ENCODE data around the gene STX4.

The STX4 gene

DNA sequence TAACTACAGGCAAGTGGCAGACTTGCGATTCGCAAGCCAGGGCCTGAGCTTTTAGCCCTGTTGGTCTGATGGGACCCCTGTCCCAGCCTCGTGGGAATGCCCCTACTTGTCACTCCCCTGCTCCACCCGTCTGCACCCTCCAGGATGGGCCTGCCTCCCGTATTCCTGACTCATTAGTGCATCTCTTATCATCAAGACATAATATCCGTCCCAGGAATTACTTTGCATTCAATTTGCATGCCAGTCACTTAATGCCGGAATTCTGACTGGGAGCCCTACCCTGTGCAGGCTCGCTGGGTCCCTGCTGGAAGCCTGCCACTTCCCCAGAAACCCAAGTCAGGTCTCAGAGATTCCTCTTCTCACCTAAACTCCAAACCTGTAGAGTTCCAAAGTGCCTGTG is 52.1 kb downstream of the STX4 start:
- DNase-seq: peak in 1 of 2 experiments; percentile 17

DNA sequence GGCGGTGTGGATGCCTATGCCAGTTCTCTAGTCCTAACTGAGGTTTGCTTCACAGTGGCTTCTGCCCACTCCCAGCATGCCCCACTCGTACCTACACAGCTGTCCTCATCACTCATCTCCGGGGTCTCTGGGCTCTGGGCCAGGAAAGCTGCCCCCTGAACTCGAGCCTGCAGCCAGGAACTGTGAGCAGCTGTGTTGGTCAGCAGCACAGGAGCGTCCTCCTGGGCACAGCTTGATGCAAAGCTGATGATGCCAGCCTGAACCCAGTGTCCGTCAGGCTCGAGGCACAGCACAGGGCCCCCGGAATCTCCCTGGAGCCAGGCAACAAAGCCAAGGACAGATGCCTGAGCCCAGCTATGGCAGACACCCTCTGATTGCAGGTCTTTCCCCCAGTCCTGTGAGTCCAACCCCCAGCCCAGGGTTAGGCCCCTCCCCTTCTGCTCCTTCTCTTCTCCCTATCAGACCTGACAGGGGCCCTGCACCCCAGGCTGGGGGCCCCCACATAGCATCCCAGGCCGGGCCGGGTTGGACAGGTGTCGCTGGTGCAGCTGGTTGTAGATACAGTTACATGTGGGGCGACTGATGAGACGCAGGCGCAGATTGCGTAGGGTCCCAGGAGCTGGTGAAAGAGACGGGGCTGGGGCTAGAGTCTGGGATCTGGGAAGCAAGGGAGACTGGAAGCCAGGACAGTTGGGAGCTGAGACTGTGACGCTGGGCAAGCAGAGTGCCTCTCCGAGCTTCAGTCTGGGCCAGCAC is 52.7 kb downstream of the STX4 start:
- no peak for DNase-seq

DNA sequence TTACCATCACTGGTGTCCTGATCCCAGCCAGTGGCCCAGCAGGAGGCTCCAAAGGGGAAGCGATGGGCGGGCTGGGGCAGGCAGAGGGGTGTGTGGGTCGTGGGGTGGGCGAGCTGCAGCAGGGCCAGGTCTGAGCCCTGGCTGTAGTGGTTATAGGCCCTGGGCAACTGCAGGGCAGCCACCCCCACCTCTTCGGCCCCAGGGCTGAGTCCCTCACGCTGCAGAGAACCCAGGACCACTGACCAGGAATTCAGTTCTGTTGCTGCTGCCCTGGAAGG is 53.2 kb downstream of the STX4 start:
- DNase-seq: no peak

DNA sequence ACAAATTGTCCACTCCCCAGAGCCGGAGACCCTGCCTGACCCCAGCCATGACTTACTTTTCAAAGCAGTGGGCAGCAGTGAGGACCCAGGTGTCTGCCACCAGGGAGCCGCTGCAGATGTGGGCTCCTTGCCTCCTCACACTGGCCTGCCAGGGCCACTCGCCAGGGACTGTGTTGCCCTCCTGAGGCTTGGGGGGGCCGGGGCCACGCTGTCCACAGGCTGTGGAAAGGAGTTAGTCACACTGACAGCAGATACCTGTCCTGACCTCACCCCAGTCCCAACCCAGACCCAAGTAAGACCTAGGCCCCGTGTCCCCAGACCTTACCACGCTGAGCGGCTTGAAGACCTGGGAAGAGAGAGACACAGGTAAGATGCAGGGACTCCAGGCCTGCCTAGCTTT is 54.1 kb downstream of the STX4 start:
- no peak for DNase-seq

DNA sequence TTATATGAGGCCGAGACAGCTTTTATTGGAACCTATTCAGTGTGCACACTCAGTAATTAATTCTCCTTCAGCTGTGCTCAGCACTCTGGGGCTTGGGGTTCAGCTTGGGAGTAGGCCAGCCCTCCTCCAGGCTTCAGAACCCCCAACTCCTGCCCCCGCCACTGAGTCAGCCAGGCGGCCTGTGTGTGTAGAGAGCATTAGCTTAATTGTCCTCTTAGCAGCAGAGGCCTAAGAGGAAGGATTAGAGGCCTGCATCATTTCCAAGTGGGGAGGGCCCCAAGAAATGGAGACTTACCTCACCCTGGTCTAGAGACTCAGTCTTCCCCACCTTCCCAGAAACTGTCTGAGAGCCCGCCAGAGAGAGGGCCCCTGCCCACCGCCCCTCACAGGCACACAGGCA is 54.6 kb downstream of the STX4 start:
- no peak for DNase-seq

DNA sequence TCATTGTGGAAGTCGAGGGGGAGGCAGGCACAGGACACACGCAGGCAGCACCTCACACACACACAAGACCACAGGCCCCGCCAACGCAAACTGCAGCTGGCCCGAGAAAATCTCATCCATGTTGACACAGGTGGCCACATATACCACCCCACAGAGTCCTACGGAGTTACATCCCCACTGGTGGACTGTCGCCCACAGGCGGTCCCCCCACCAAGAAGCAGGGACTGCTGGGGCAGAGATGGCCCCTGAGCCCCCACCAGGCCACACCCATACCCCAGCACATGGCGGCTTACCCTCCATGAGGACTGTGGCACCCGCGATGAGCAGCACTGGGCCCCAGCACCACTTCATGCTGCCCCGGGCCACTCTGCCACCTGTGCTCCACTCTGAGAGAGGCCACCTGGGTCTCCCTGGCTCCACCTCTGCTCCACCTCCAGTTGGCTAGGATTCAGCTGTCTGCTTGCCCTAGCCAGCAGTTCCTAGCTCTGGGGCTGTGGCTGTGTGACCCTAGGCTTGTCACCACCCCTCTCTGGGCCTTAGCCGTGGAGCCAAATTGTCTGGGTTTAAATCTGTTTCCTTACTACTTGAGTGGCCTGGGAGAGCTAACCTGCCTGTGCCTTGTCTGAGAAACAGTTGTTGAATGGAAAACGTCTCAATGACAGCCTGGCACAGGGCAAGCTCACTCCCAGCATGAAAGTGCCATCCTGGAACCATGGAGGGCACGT is 55.3 kb downstream of the STX4 start, which contains the start of gene PRSS53:
Gene PRSS53 (minus strand): TSS at position 485 of the 725 bp plus-strand sequence. CDS start 134 bp downstream, at position 351.
- DNase-seq: no peak

DNA sequence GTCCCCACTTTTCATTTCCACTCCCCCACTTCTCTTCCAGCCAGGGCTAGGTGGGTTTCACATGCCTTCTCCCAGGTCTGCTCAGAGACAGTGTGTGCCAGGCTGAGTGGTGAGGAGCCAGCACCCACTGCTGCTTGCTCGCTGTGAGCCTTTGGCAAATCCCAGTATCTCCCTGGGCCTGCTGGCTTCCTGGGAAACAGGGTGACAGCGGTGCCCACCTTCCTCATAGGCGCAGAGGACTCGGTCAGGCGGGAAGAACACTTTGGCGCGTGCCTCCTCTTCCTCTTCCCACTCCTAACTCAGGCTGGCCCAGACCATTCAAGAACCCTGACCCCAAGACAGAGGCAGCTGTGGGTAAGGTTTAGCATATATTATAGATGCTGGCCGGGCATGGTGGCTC is 55.8 kb downstream of the STX4 start:
- DNase-seq: no peak
